Fibroblast of villous mesenchyme (primary cell): ENCODE results near the gene LGALS3BP. TPM values are rescaled to one million over a fixed set of nuclear protein-coding genes. Genes with fewer than 3 reads are reported as not detected.

Experiments used
- DNase-seq: peaks from one replicate; pipeline ENCODE4 v3.0.0-alpha.2; 2010; ENCODE audit warnings: low read depth
- H3K4me3 ChIP-seq: 2 replicates; pipeline ENCODE4 v1.5.1; 2011; ENCODE audit warnings: low read depth, mild to moderate bottlenecking, low read length
- total RNA-seq: library from RNA; depleted of rRNA; stranded (reverse); fragments of >200 nt; gene quantifications from 2 replicates; pipeline ENCODE4 v1.2.3, GENCODE V29; 2012
- TF ChIP-seq, protein P1 (sequence below): IDR thresholded peaks from 2 replicates; pipeline ENCODE4 v1.5.1; 2012; ENCODE audit warnings: low read depth, mild to moderate bottlenecking, low read length; ENCODE audit not compliant: insufficient read depth

Gene LGALS3BP
- total RNA-seq, 1 donor: 297 TPM

DNA sequence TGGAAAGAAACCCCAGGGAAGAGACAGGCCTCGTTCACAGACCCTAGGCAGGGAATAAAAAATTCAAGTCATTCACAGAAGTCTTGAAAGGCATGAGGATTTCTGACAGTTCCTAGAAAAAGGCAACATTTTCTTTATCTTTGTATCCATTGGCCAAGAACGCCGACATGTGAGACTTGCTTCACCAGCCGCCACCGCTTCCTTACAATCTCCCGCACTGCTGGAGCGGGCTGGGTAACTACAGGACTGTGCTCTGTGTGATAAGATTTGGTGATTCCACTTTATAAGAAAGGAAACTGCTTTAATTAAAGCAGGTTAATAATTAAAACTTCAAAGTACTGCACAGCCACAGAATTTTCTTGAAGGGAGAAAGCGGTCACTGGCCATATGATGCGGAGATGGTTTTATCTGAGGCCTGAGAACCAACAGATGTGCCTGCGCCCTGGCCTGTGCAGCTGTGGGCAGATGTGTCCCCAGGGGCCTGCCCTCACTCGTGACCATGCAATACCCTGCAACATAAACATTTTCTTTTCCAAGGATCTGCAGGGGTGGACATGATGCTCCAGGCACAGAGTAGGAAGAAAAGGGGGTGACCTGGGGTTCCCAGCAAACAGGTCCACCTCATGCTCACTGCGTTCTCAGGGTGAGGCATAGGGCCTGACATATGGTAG, 13.0 kb upstream of the LGALS3BP start:
- H3K4me3 ChIP-seq: no peak overlapping the region
- TF ChIP-seq, protein P1, sequence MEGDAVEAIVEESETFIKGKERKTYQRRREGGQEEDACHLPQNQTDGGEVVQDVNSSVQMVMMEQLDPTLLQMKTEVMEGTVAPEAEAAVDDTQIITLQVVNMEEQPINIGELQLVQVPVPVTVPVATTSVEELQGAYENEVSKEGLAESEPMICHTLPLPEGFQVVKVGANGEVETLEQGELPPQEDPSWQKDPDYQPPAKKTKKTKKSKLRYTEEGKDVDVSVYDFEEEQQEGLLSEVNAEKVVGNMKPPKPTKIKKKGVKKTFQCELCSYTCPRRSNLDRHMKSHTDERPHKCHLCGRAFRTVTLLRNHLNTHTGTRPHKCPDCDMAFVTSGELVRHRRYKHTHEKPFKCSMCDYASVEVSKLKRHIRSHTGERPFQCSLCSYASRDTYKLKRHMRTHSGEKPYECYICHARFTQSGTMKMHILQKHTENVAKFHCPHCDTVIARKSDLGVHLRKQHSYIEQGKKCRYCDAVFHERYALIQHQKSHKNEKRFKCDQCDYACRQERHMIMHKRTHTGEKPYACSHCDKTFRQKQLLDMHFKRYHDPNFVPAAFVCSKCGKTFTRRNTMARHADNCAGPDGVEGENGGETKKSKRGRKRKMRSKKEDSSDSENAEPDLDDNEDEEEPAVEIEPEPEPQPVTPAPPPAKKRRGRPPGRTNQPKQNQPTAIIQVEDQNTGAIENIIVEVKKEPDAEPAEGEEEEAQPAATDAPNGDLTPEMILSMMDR: no peak
- DNase-seq: peak; percentile 22

DNA sequence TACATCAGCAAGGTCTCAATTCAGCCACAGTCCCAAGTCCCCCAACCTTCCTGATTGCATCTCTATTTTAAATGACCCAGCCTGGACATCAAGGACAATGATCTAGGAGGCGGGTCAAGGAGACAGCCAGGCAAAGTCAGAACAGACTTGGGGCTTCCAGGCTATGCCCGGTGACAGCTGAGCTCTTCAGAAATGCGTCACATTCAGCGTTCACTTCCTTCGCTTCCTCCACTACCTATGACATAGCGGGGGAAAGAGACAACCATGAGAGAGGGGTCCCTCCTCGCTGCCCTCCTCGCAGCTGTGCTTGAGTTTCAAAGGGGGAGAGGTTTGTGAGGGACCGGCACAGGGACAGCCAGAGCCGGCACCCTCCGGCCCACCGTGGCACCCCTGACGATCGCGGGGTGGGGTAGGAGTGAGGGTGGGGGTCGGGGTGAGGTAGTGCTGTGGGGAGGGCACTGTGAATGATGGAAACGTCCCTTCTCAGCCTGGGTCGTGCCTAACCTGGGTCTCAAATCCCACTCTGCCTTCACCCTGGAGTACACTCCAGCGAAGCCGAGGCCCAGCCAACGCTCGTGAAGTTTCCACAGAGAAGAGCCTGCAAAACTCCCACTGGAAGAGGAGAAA, 12.3 kb upstream of the LGALS3BP start:
- TF ChIP-seq, protein P1: no peak
- DNase-seq: no peak
- H3K4me3 ChIP-seq: no peak overlapping the region

DNA sequence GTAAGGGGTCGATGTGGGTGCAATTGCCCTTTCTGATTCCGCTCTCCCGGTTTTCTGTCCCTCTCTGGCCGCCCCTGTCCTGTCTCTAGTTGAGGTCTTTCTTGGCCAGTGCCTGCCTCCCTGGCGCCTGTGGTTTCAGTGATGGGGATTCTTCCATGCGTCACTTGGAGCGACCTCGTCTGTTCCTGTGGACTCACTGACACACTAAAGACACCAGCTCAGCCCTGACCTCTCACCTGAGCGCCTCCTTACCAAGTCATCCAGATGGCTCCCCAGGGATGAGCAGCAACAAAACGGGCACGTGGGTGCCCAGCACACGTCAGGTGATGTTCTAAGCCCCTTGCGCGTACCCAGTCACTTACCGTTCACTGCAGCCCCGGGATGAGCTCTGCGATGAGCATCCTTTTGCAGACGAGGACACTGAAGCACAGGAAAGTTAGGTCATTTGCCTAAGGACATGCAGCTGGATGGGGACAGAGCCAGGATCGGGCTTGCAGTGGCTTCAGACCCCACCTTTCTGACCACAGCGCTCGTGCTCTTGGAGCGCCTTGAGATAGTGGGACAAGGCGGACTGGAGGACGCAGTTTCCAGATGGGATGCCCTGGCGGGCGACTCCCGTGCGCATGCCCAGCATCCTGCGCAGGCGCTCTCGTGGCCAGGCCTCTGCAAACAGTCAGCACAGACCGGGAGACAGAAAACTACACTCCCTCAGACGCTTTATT, 11.5 kb upstream of the LGALS3BP start:
- no peak overlapping the region for H3K4me3 ChIP-seq
- no peak for DNase-seq
- TF ChIP-seq, protein P1: no peak

DNA sequence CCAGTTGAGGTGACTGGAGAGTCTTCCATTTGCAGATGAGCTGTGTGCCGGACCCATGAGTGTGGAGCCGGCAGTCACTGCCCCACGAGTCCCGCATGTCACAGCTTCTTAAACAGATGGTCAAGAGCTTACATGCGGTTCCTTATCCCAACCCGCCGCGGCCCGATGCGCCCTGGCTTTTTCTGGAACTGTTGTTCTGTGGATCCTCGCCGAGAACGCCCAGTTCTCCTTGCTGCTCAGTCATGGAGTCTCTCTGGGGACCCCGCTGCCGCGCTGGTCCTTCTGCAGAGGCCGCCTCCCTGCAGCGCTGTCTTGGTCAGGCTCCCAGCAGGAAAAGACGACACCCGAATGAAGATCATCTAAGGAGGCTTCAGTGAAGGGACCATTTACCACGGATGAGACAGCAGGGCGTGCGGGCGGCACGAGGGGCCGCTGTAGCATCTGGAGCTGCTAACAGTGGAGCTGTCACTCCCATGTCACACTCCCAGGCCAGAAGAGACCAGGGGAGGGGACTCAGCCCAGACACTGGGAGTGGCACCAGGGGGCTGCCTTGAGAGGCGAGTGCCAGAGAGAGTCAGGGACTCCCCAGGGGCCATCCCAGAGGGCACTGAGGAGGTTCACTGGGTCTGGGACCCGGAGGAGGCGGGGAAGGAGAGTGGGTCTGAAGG, 10.8 kb upstream of the LGALS3BP start:
- no peak overlapping the region for H3K4me3 ChIP-seq
- no peak for DNase-seq
- TF ChIP-seq, protein P1: no peak

DNA sequence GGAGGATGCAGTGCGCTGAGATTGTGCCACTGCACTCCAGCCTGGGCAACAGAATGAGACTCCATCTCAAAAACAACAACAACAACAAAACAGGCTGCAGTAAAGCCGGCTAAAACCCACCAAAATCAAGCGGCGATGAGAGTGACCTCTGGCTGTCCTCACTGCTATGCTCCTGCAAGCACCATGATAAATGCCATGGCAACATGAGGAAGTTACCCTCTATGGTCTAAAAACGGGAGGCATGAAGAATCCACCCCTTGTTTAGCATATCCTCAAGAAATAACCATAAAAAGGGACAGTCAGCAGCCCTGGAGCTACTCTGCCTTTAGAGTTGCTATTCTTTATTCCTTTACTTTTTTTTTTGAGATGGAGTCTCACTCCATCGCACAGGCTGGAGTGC, 8.4 kb upstream of the LGALS3BP start:
- H3K4me3 ChIP-seq: no peak overlapping the region
- no peak for DNase-seq
- TF ChIP-seq, protein P1: no peak

DNA sequence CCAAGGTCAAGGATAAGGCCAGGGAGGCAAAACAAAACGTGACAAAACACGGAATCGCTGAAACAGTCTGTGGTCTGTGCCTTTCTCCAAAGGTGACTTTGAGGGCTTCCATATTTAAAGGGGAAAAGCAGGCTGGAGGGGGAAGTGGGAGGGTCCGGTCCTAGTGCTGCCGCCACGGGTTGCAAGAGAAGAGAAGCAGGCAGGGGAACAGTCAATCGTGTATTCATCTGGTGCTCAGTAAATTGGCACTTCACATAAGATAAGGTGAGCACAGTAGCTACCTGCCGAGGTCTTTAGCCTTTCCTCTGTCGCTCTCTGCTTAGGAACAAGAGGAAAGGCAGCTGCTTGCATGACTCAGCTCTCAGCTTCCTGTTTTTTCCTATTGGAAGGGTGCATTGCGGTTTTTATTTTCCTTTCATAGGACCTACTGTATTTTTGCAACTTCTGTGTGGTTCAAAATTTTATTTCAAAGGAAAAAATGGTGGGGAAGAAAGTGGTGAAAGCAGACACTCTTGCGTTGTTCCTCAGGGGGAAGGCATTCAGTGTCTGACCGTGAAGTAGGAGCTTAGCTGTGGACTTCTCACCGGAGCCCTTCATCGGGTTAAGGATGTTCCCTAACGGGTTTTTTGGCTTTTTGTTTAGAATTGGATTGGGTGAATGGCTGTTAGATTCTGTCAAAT, 7.1 kb upstream of the LGALS3BP start:
- H3K4me3 ChIP-seq: peak overlapping the region; percentile 52
- peak; percentile 80 for DNase-seq
- TF ChIP-seq, protein P1: no peak
